Measurements from ENCODE around the gene RAB14. TPM values are rescaled to one million over a fixed set of nuclear protein-coding genes. Genes with fewer than 3 reads are reported as not detected.

The RAB14 gene
- total RNA-seq, 6 donors from 2014 or later: 21.3 to 90.8 (median 77.4) TPM

- no peak for DNase-seq
- H3K36me3 ChIP-seq: peaks cover 6 to 81% (median 19%) of the 10 kb centered on the region in 4 donors
- 90 to 97% methylated on average over 4 of the region's 4 CpGs for WGBS, 2 donors
- no peaks in the 10 kb centered on the region for H3K4me1 ChIP-seq
- no peak for TF ChIP-seq CTCF (IDR thresholded peaks at IDR 0.05)
- TF ChIP-seq EP300 (IDR thresholded peaks at IDR 0.05): no peak
- TF ChIP-seq POLR2AphosphoS5 (IDR thresholded peaks at IDR 0.05): no peak
- TF ChIP-seq POLR2A (IDR thresholded peaks at IDR 0.05): no peak
- no peaks in the 10 kb centered on the region for H3K9me3 ChIP-seq
- no peak overlapping the region for H3K4me3 ChIP-seq
- no peak overlapping the region for H3K27ac ChIP-seq
- no peaks in the 10 kb centered on the region for H3K27me3 ChIP-seq
- no peak for ATAC-seq (ENCODE audit: low FRiP score in 2 of 2)
Measured at GRCh38 chr9:121157939-121158338, 43.7 kb downstream of the RAB14 start.

- TF ChIP-seq POLR2AphosphoS5 (IDR thresholded peaks at IDR 0.05) (no peak), CTCF (IDR thresholded peaks at IDR 0.05) (no peak), POLR2A (IDR thresholded peaks at IDR 0.05) (no peak), EP300 (IDR thresholded peaks at IDR 0.05) (no peak)
- WGBS, 2 donors: 68 to 78% methylated on average over 2 of the region's 2 CpGs
- H3K27me3 ChIP-seq: no peaks in the 10 kb centered on the region
- DNase-seq (no peak), ATAC-seq (ENCODE audit: low FRiP score in 2 of 2) (no peak)
- H3K36me3 ChIP-seq: peaks cover 6 to 73% (median 17%) of the 10 kb centered on the region in 4 donors
- H3K27ac ChIP-seq: no peak overlapping the region
- no peak overlapping the region for H3K4me3 ChIP-seq
- H3K9me3 ChIP-seq: no peaks in the 10 kb centered on the region
- H3K4me1 ChIP-seq: no peaks in the 10 kb centered on the region
Measured at GRCh38 chr9:121156263-121156731, 45.4 kb downstream of the RAB14 start.

- TF ChIP-seq CTCF (IDR thresholded peaks at IDR 0.05) (no peak), POLR2A (IDR thresholded peaks at IDR 0.05) (no peak), EP300 (IDR thresholded peaks at IDR 0.05) (no peak), POLR2AphosphoS5 (IDR thresholded peaks at IDR 0.05) (no peak)
- no peaks in the 10 kb centered on the region for H3K9me3 ChIP-seq
- DNase-seq (no peak), ATAC-seq (ENCODE audit: low FRiP score in 2 of 2) (no peak)
- H3K27ac ChIP-seq: no peak overlapping the region
- H3K36me3 ChIP-seq: peaks cover 6 to 71% (median 22%) of the 10 kb centered on the region in 4 donors
- H3K4me3 ChIP-seq: no peak overlapping the region
- no peaks in the 10 kb centered on the region for H3K4me1 ChIP-seq
- WGBS, 2 donors: 85 to 93% methylated on average over 6 of the region's 6 CpGs
- no peaks in the 10 kb centered on the region for H3K27me3 ChIP-seq
Measured at GRCh38 chr9:121154782-121155181, 46.9 kb downstream of the RAB14 start.

GRCh38 chr9:121153642-121154041, 48.0 kb downstream of the RAB14 start:
- WGBS, 2 donors: 67 to 100% methylated on average over 1 of the region's 1 CpG
- DNase-seq (no peak), ATAC-seq (ENCODE audit: low FRiP score in 2 of 2) (no peak)
- H3K4me3 ChIP-seq: no peak overlapping the region
- TF ChIP-seq EP300 (IDR thresholded peaks at IDR 0.05) (no peak), POLR2AphosphoS5 (IDR thresholded peaks at IDR 0.05) (no peak), CTCF (IDR thresholded peaks at IDR 0.05) (no peak), POLR2A (IDR thresholded peaks at IDR 0.05) (no peak)
- H3K27ac ChIP-seq: no peak overlapping the region
- H3K4me1 ChIP-seq: no peaks in the 10 kb centered on the region
- peaks cover 6 to 71% (median 30%) of the 10 kb centered on the region in 4 donors for H3K36me3 ChIP-seq
- H3K27me3 ChIP-seq: no peaks in the 10 kb centered on the region
- no peaks in the 10 kb centered on the region for H3K9me3 ChIP-seq

- DNase-seq (no peak), ATAC-seq (ENCODE audit: low FRiP score in 2 of 2) (no peak)
- TF ChIP-seq CTCF (IDR thresholded peaks at IDR 0.05) (no peak), POLR2AphosphoS5 (IDR thresholded peaks at IDR 0.05) (no peak), EP300 (IDR thresholded peaks at IDR 0.05) (no peak), POLR2A (IDR thresholded peaks at IDR 0.05) (no peak)
- 68 to 73% methylated on average over 2 of the region's 2 CpGs for WGBS, 2 donors
- H3K9me3 ChIP-seq: no peaks in the 10 kb centered on the region
- no peaks in the 10 kb centered on the region for H3K4me1 ChIP-seq
- no peaks in the 10 kb centered on the region for H3K27me3 ChIP-seq
- no peak overlapping the region for H3K4me3 ChIP-seq
- no peak overlapping the region for H3K27ac ChIP-seq
- H3K36me3 ChIP-seq: peaks cover 0 to 76% (median 53%) of the 10 kb centered on the region in 4 donors
Measured at GRCh38 chr9:121150188-121150587, 51.5 kb downstream of the RAB14 start.
